ENCODE results near the gene POU6F1. TPM values are rescaled to one million over a fixed set of nuclear protein-coding genes. Genes with fewer than 3 reads are reported as not detected.
"Not testable (repeated sequence)": the region's sequence is repeated elsewhere in the genome, so short reads cannot be mapped to it uniquely, and the experiment has no call there.

The POU6F1 gene
- total RNA-seq, 1 donor from 2014 or later = 10.8 TPM

- no peak overlapping the region for H3K27ac Mint-ChIP-seq (ENCODE audit: unreplicated experiment)
- no peak for DNase-seq (ENCODE audit: low spot score)
- H3K4me3 Mint-ChIP-seq (ENCODE audit: unreplicated experiment) = no peak overlapping the region
- no peaks in the 10 kb centered on the region for H3K4me1 Mint-ChIP-seq (ENCODE audit: unreplicated experiment)
- TF ChIP-seq CTCF (IDR thresholded peaks at IDR 0.05; ENCODE audit: unreplicated experiment) = no peak
- H3K27me3 Mint-ChIP-seq (ENCODE audit: unreplicated experiment) = peaks cover 2% of the 10 kb centered on the region
- H3K9me3 Mint-ChIP-seq (ENCODE audit: unreplicated experiment) = no peaks in the 10 kb centered on the region
- H3K36me3 Mint-ChIP-seq (ENCODE audit: low read depth, unreplicated experiment) = peaks cover 5% of the 10 kb centered on the region
Observed at GRCh38 chr12:51225234-51225633, 7.4 kb upstream of the POU6F1 start.

GRCh38 chr12:51224625-51225024 lies 6.8 kb upstream of the POU6F1 start:
- Mint-ChIP-seq H3K27me3 (ENCODE audit: unreplicated experiment) (peaks cover 2% of the 10 kb centered on the region), H3K36me3 (ENCODE audit: low read depth, unreplicated experiment) (peaks cover 5% of the 10 kb centered on the region), H3K4me1 (ENCODE audit: unreplicated experiment) (no peaks in the 10 kb centered on the region), H3K27ac (ENCODE audit: unreplicated experiment) (no peak overlapping the region), H3K4me3 (ENCODE audit: unreplicated experiment) (no peak overlapping the region), H3K9me3 (ENCODE audit: unreplicated experiment) (no peaks in the 10 kb centered on the region)
- TF ChIP-seq CTCF (IDR thresholded peaks at IDR 0.05; ENCODE audit: unreplicated experiment) = no peak
- no peak for DNase-seq (ENCODE audit: low spot score)

GRCh38 chr12:51222461-51222860 lies 4.6 kb upstream of the POU6F1 start:
- H3K27ac Mint-ChIP-seq (ENCODE audit: unreplicated experiment) = no peak overlapping the region
- H3K4me1 Mint-ChIP-seq (ENCODE audit: unreplicated experiment) = peaks cover 11% of the 10 kb centered on the region
- DNase-seq (ENCODE audit: low spot score) = no peak
- H3K4me3 Mint-ChIP-seq (ENCODE audit: unreplicated experiment) = no peak overlapping the region
- no peak for TF ChIP-seq CTCF (IDR thresholded peaks at IDR 0.05; ENCODE audit: unreplicated experiment)
- no peaks in the 10 kb centered on the region for H3K9me3 Mint-ChIP-seq (ENCODE audit: unreplicated experiment)
- peaks cover 5% of the 10 kb centered on the region for H3K36me3 Mint-ChIP-seq (ENCODE audit: low read depth, unreplicated experiment)
- peaks cover 2% of the 10 kb centered on the region for H3K27me3 Mint-ChIP-seq (ENCODE audit: unreplicated experiment)

GRCh38 chr12:51219857-51220256 lies 2.0 kb upstream of the POU6F1 start:
- H3K36me3 Mint-ChIP-seq (ENCODE audit: low read depth, unreplicated experiment); H3K27me3 Mint-ChIP-seq (ENCODE audit: unreplicated experiment); DNase-seq (ENCODE audit: low spot score); H3K27ac Mint-ChIP-seq (ENCODE audit: unreplicated experiment); H3K9me3 Mint-ChIP-seq (ENCODE audit: unreplicated experiment); H3K4me3 Mint-ChIP-seq (ENCODE audit: unreplicated experiment): not testable (repeated sequence)
- peaks cover 11% of the 10 kb centered on the region for H3K4me1 Mint-ChIP-seq (ENCODE audit: unreplicated experiment)

- Mint-ChIP-seq H3K27ac (ENCODE audit: unreplicated experiment) (no peak overlapping the region), H3K27me3 (ENCODE audit: unreplicated experiment) (peaks cover 6% of the 10 kb centered on the region), H3K9me3 (ENCODE audit: unreplicated experiment) (no peaks in the 10 kb centered on the region), H3K4me3 (ENCODE audit: unreplicated experiment) (peak overlapping the region; percentile 16), H3K4me1 (ENCODE audit: unreplicated experiment) (peaks cover 11% of the 10 kb centered on the region), H3K36me3 (ENCODE audit: low read depth, unreplicated experiment) (no peaks in the 10 kb centered on the region)
- DNase-seq (ENCODE audit: low spot score) = no peak
- no peak for TF ChIP-seq CTCF (IDR thresholded peaks at IDR 0.05; ENCODE audit: unreplicated experiment)
Observed at GRCh38 chr12:51219322-51219721, 1.5 kb upstream of the POU6F1 start.

Measured in endothelial cell (in vitro differentiated cells).